SIG-M5 (cell line): ENCODE results near the gene FAM162A.
"Not testable (repeated sequence)": the region's sequence is repeated elsewhere in the genome, so short reads cannot be mapped to it uniquely, and the experiment has no call there.

ENCODE experiments used
- DNase-seq: peaks from one replicate; lab custom pipeline; 2025; lab: John Stamatoyannopoulos, UW

Gene FAM162A

GRCh38 chr3:122383771-122384697 lies at the start of gene FAM162A:
TSS of gene FAM162A (plus strand) at chr3:122384182. CDS start at chr3:122384266, 84 bp downstream.
- DNase-seq = peak; percentile 73

- no peak for DNase-seq
Observed at GRCh38 chr3:122342803-122343202, 41.2 kb upstream of the FAM162A start.

- DNase-seq = no peak
Observed at GRCh38 chr3:122343654-122344053, 40.3 kb upstream of the FAM162A start.

DNA sequence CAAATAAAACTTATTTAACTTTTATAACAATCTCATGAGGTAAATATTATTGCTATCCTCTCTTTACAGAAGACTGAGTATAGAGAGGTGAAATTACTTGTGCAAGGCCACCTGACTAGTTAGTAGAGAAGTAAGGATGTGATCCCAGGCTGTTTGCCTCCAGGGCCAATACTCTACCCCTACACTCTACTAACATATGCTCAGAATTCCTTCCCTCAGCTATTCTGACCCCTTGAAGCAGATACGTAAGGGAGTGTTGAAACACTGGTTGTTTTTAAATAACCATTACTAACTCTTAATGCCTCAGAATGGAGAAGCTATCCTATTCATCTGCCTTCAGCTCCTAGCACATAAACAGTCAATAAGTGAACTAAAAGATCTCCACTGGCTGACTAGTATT lies 34.8 kb upstream of the FAM162A start:
- DNase-seq = no peak

- no peak for DNase-seq
Observed at GRCh38 chr3:122350814-122351418, 33.1 kb upstream of the FAM162A start.

GRCh38 chr3:122351612-122352011 lies 32.4 kb upstream of the FAM162A start:
- DNase-seq = no peak

DNA sequence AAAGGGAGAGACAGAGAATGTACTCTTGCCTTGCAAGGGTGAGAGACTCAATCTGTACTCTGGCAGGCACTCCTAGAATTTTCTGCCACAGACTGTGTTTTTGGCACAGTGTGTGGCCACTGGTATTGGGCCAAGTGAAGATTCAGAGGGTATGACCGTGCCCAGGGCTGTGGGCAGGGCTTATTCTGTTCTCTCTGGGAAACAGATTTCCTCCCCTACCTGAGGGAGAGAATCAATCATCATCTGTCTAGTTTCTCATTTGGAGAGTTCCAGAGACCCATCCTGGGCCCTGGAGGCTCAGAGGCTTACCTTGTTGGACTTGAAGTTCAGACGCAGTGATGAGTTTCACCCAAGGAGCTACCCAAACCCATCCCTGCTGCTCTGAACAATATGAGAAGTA lies 30.8 kb upstream of the FAM162A start:
- DNase-seq = no peak

DNA sequence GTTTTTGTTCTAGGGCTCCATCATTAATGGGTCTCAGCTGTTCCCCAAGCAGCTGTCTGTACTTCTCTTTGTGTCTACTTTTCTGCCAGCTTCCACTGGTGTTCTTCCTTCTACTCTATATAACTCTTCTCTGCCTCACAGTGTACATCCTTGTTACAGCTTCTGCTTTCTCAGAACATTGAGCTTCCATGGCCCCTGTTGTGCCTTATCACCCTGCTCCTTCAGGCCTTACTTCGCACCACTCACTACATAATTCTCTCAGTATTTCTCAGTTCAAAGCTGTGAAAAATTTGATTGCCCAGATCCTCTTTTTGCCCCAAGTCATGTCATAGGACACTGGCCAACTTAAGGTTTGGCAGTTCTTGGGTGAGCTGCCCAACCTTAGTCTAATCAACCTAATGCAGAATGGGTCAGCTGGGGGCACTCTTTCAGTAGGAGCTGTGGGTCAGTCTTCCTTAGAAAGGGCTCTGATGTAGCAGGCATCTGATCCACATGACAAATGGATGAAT lies 30.0 kb upstream of the FAM162A start:
- no peak for DNase-seq

GRCh38 chr3:122355612-122356011 lies 28.4 kb upstream of the FAM162A start:
- DNase-seq = no peak

DNA sequence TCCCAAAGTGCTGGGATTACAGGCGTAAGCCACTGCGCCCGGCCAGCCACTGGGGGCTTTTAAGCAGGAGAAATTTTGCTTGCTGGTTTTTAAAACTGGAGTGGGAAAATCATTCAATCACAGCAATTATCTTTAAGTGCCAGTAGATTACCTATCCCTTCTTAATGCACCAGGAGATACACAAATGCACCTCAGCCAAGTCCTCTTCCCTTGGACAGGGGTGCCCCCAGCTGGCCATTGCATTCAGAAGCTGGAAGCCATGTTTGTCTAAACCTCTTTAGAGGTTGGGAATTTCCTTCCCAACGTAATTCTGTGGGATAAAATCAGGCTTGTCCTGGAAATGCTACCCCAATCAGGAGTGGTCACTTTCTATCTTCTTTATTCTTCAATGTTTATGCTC lies 27.6 kb upstream of the FAM162A start:
- DNase-seq = no peak

DNA sequence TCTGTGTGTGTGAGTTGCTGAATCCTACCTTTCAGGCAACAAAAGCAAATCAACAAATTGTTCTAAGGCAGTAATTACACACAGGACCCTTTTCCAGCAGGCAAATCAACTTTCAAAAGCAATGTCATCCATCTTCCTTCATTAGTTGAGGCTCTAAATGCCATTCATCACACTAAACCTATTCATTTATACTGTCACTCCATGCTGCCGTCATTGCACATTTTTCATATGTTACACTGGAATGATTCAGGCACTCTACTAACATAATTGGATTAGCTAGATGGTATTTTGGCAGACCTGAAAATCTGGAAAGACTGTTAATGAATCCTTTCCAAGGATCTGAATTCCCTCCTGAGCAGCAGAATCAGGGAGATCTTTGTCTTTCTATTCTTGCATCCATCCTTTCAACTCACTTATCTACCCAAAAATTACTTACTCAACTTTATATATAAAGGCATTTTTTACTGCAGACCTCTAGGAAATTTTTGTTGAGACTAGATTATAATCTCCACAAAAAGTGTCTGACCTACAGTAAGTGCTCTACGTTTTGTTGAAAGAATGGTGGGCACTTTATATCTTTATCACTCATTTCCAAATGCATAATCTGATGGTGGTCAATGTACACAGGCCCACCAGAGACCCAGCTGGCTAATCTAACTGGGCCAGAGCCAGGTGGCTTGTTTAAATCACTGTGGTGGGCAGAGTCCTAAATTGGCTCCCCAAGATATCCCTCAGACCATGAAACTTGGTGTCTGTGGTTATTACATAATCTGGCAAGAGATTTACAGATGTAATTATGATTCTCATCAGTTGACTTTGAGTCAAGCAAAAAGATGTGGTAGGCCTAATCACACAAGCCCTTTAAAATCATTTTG lies 25.9 kb upstream of the FAM162A start:
- no peak for DNase-seq

GRCh38 chr3:122358703-122359032 lies 25.3 kb upstream of the FAM162A start:
- DNase-seq = no peak

- no peak for DNase-seq
Observed at GRCh38 chr3:122362026-122362425, 22.0 kb upstream of the FAM162A start.

- no peak for DNase-seq
Observed at GRCh38 chr3:122364490-122364889, 19.5 kb upstream of the FAM162A start.

GRCh38 chr3:122365073-122365472 lies 18.9 kb upstream of the FAM162A start:
- no peak for DNase-seq

- not testable (repeated sequence) for DNase-seq
Observed at GRCh38 chr3:122365582-122366378, 18.2 kb upstream of the FAM162A start.

- DNase-seq = no peak
Observed at GRCh38 chr3:122366379-122366749, 17.6 kb upstream of the FAM162A start.

GRCh38 chr3:122374034-122374433 lies 9.9 kb upstream of the FAM162A start:
- no peak for DNase-seq

DNA sequence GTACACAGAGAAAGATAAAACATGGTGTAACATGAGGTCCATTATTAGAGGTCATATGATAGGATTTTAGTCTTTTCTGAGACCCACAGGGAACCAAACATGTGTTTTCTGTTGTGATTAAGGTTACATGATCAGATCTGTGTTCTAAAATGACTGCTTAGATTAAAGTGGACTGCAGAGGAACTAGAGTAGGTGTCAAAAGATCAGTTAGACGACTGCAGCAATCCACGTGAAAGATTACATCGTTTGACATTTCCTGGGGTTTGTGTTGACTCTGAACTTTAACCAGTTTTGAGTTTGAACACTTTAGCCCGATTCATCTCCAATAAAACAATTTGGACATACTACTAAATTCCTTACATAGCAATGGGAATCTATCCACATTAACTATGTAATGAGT lies 6.0 kb upstream of the FAM162A start:
- no peak for DNase-seq

DNA sequence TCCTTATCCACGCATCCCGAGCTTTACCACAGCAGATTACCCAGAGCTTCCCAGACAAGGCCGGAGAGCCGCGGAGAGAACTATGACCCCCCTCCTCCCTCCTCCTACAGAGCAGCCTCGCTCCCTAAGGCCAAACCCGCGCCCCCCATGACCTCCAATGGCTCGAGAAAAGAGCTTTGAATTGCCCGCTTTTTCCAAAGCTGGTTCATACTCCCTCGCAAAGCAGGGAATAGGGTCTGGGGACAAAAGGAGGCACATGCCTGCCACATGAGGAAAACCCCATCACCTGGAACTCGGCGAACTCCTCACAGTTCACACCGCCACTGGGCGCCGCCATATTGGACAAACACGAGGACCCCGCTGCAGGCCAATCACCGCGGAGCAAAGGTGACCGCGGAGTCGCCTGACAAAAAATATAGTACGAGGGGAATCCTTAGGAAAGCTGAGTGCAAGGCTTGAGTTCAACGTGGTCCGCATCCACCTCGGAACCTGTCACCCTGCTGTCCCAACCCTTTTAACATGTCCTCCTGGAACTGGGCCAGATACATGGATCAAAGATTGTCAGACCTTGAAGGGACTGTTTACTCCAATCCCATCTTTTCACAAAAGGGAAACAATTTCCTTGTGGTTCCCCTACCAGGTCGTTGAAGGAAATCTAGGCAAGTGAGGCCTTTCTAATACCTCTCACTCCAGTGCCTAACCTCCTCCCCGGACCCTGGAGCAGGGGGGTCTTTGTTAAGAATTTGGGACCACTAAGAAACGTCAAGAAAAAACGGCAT lies 905 bp upstream of the FAM162A start, which contains the start of gene MIX23:
Gene MIX23, minus strand, starts transcription at position 344 of the 779 bp plus-strand sequence. Its CDS starts 7 bp downstream, at position 337.
- DNase-seq = peak; percentile 17

DNA sequence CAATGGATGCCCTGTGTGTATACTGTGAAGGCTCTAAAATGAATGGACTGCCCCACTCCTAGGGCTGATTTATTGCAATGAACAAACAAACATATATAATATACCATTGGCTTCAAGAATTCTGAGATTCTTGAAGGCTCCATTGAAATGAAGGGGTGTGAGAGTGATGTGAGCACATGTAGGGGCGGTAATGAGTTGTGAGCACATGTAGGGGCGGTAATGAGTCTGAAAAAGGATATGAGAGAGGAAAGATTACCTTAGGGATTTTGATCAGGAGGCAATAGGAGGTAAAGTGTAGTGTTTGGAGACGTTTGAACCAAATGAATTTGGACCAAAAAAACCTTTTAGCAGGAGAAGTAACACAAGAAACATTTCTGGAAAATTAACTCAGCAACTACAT lies 3.7 kb downstream of the FAM162A start:
- no peak for DNase-seq
